H9 (cell line): Measurements from ENCODE around the gene FSTL4. TPM values are rescaled to one million over a fixed set of nuclear protein-coding genes. Genes with fewer than 3 reads are reported as not detected.

Source experiments
- DNase-seq: peaks from one replicate; pipeline ENCODE4 v3.0.0-alpha.2; 2017
- H2AFZ ChIP-seq: one replicate; pipeline ENCODE4 v1.6.1; 2013; ENCODE audit warnings: mild to moderate bottlenecking, low read length, control low read depth, moderate library complexity
- H2AK5ac ChIP-seq: 2 replicates; pipeline ENCODE4 v1.6.1; 2013; ENCODE audit warnings: low read length, control low read depth, mixed read lengths; ENCODE audit not compliant: insufficient read length
- H2BK120ac ChIP-seq: one replicate; pipeline ENCODE4 v1.6.1; 2013; ENCODE audit warnings: low read depth, mild to moderate bottlenecking, low read length, control low read depth, inconsistent platforms; ENCODE audit not compliant: poor library complexity, severe bottlenecking
- H2BK12ac ChIP-seq: 2 replicates; pipeline ENCODE4 v1.6.1; 2013; ENCODE audit warnings: low read length, control low read depth, mixed read lengths, low read depth; ENCODE audit not compliant: insufficient read length
- H2BK15ac ChIP-seq: 2 replicates; pipeline ENCODE4 v1.6.1; 2013; ENCODE audit warnings: low read depth, low read length, control low read depth
- H2BK20ac ChIP-seq: one replicate; pipeline ENCODE4 v1.6.1; 2013; ENCODE audit warnings: low read depth, mild to moderate bottlenecking, low read length, control low read depth, inconsistent platforms; ENCODE audit not compliant: poor library complexity, severe bottlenecking
- H2BK5ac ChIP-seq: 2 replicates; pipeline ENCODE4 v1.6.1; 2013; ENCODE audit warnings: low read length, control low read depth, mixed read lengths; ENCODE audit not compliant: insufficient read length
- H3K14ac ChIP-seq: 2 replicates; pipeline ENCODE4 v1.6.1; 2013; ENCODE audit warnings: low read length, control low read depth; ENCODE audit not compliant: insufficient read depth
- H3K18ac ChIP-seq: 2 replicates; pipeline ENCODE4 v1.6.1; 2013; ENCODE audit warnings: low read depth, mild to moderate bottlenecking, mixed read lengths, low read length, control low read depth; ENCODE audit not compliant: insufficient read length
- H3K23ac ChIP-seq: 2 replicates; pipeline ENCODE4 v1.6.1; 2013; ENCODE audit warnings: low read length, control low read depth, mixed read lengths, low read depth; ENCODE audit not compliant: insufficient read length
- H3K23me2 ChIP-seq: 2 replicates; pipeline ENCODE4 v1.6.1; 2013; ENCODE audit warnings: low read depth, mild to moderate bottlenecking, mixed read lengths, low read length, control low read depth; ENCODE audit not compliant: insufficient read length, poor library complexity, severe bottlenecking
- H3K27ac ChIP-seq: 2 replicates; pipeline ENCODE4 v1.5.1; 2013; ENCODE audit warnings: low read length, control low read depth, mixed read lengths, low read depth; ENCODE audit not compliant: insufficient read length
- H3K27me3 ChIP-seq: 2 replicates; pipeline ENCODE4 v1.6.1; 2013; ENCODE audit warnings: low read length, control low read depth, inconsistent platforms; ENCODE audit not compliant: insufficient read depth
- H3K4ac ChIP-seq: 2 replicates; pipeline ENCODE4 v1.6.1; 2013; ENCODE audit warnings: low read depth, mild to moderate bottlenecking, control low read depth, inconsistent platforms, low read length, moderate library complexity
- H3K4me1 ChIP-seq: 2 replicates; pipeline ENCODE4 v1.6.1; 2013; ENCODE audit warnings: low read length, control low read depth, inconsistent platforms; ENCODE audit not compliant: insufficient read depth
- H3K4me2 ChIP-seq: 2 replicates; pipeline ENCODE4 v1.6.1; 2013; ENCODE audit warnings: low read length, control low read depth, mixed read lengths; ENCODE audit not compliant: insufficient read length, insufficient read depth
- H3K56ac ChIP-seq: 2 replicates; pipeline ENCODE4 v1.6.1; 2013; ENCODE audit warnings: low read depth, mild to moderate bottlenecking, mixed read lengths, low read length, control low read depth; ENCODE audit not compliant: insufficient read length
- H3K79me1 ChIP-seq: 2 replicates; pipeline ENCODE4 v1.6.1; 2013; ENCODE audit warnings: low read depth, mild to moderate bottlenecking, moderate library complexity, low read length, control low read depth, inconsistent platforms; ENCODE audit not compliant: insufficient read depth, poor library complexity, severe bottlenecking
- H3K79me2 ChIP-seq: 2 replicates; pipeline ENCODE4 v1.6.1; 2013; ENCODE audit warnings: low read length, control low read depth, inconsistent platforms; ENCODE audit not compliant: insufficient read depth
- H3K9ac ChIP-seq: 2 replicates; pipeline ENCODE4 v1.6.1; 2013; ENCODE audit warnings: low read length, control low read depth, mixed read lengths; ENCODE audit not compliant: insufficient read length; ENCODE audit errors: extremely low read depth
- H3K9me3 ChIP-seq: one replicate; pipeline ENCODE4 v1.6.1; 2013; ENCODE audit warnings: low read depth, low read length, inconsistent platforms; ENCODE audit not compliant: control insufficient read depth
- H3T11ph ChIP-seq: one replicate; pipeline ENCODE4 v1.6.1; 2013; ENCODE audit warnings: mild to moderate bottlenecking, low read length, control low read depth, inconsistent platforms
- H4K20me1 ChIP-seq: one replicate; pipeline ENCODE4 v1.6.1; 2013; ENCODE audit not compliant: control insufficient read depth, insufficient read length, insufficient read depth
- H4K5ac ChIP-seq: 2 replicates; pipeline ENCODE4 v1.6.1; 2013; ENCODE audit warnings: low read depth, mild to moderate bottlenecking, mixed read lengths, low read length, control low read depth; ENCODE audit not compliant: insufficient read length
- H4K8ac ChIP-seq: replicated peaks from 2 replicates; pipeline ENCODE4 v1.6.1; 2013; ENCODE audit warnings: low read length, control low read depth, mixed read lengths, low read depth; ENCODE audit not compliant: insufficient read length
- H4K91ac ChIP-seq: 2 replicates; pipeline ENCODE4 v1.6.1; 2013; ENCODE audit warnings: low read depth, mild to moderate bottlenecking, moderate library complexity, mixed read lengths, low read length, control low read depth; ENCODE audit not compliant: insufficient read length
- H3K27ac Mint-ChIP-seq, 3 experiments: 2 replicates in 2 of 3; 3 replicates in 1 of 3; pipeline ENCODE4 v1.8.0; 2020 to 2021; ENCODE audit warnings: mixed read lengths in 3 of 3, mild to moderate bottlenecking in 1 of 3, moderate library complexity in 1 of 3
- H3K27me3 Mint-ChIP-seq: 2 replicates; pipeline ENCODE4 v1.8.0; 2021; ENCODE audit warnings: low read depth, mild to moderate bottlenecking, moderate library complexity, mixed read lengths
- H3K36me3 Mint-ChIP-seq, 3 experiments: 2 replicates in 2 of 3; 3 replicates in 1 of 3; pipeline ENCODE4 v1.8.0; 2020 to 2021; ENCODE audit warnings: low read depth in 3 of 3, mixed read lengths in 3 of 3; ENCODE audit not compliant: insufficient read depth in 1 of 3
- H3K4me1 Mint-ChIP-seq, 2 experiments: 2 replicates each; pipeline ENCODE4 v1.8.0; 2020; ENCODE audit warnings: mixed read lengths in 2 of 2
- H3K4me3 Mint-ChIP-seq, 2 experiments: 2 replicates in 1 of 2; 3 replicates in 1 of 2; pipeline ENCODE4 v1.8.0; 2020 to 2021; ENCODE audit warnings: mild to moderate bottlenecking in 2 of 2, mixed read lengths in 2 of 2, moderate library complexity in 1 of 2
- H3K9me3 Mint-ChIP-seq, 2 experiments: 2 replicates in 1 of 2; 3 replicates in 1 of 2; pipeline ENCODE4 v1.8.0; 2020; ENCODE audit warnings: mild to moderate bottlenecking in 2 of 2, mixed read lengths in 2 of 2, moderate library complexity in 1 of 2
- WGBS: extraction: QIAGEN DNeasy Blood & Tissue Kit; methylation state at CpG from one replicate; pipeline ENCODE4 v1.1.7; 2013; ENCODE audit warnings: missing lambda C conversion rate, low lambda C conversion rate, mixed read lengths; ENCODE audit not compliant: insufficient read length; ENCODE audit errors: extremely low coverage; 5-methylcytosine and 5-hydroxymethylcytosine counted together
- total RNA-seq: library from RNA; stranded (reverse); gene quantifications from 2 replicates; pipeline ENCODE4 v1.2.1, GENCODE V29; 2021
- TF ChIP-seq, protein P1 (sequence below): fragments of 200-600 bp; sonication (generic); conservative IDR thresholded peaks from 3 replicates; pipeline ENCODE4 v1.8.0; 2021; ENCODE audit warnings: antibody characterized with exemption, mild to moderate bottlenecking

Gene FSTL4
- total RNA-seq, 1 experiment from 2014 or later, result 5.7 TPM

DNA sequence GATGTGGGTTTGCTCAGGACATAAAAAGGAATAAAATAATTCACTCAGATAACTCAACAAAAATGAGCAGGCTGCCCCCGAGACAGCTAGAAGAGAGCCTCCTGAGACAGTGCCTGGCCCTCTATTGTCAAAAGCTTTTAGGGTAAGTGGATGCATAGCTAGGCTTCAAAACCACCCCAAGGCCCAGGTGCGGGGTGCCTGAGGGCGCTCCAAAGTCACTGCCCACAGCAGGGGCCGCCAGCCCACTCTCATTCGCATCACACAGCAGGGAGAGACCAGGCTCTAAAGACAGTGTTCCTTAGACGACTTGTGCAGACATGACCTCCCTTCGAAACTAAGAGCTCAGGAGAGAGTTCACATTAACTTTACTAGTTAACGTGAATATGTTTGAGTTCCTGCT lies 271.5 kb downstream of the FSTL4 start:
- H3T11ph ChIP-seq, result no peak overlapping the region
- no peak overlapping the region for H3K14ac ChIP-seq
- no peak overlapping the region for H2AFZ ChIP-seq
- H3K23ac ChIP-seq, result no peak overlapping the region
- no peak overlapping the region for H3K27ac Mint-ChIP-seq
- H2BK15ac ChIP-seq, result no peak overlapping the region
- H3K56ac ChIP-seq, result no peak overlapping the region
- H4K91ac ChIP-seq, result no peak overlapping the region
- no peaks in the 10 kb centered on the region for H3K79me1 ChIP-seq
- no peak overlapping the region for H3K4me3 Mint-ChIP-seq
- H3K4me2 ChIP-seq, result no peak overlapping the region
- H3K36me3 Mint-ChIP-seq, result no peaks in the 10 kb centered on the region
- no peak for DNase-seq
- H3K9me3 Mint-ChIP-seq, result peaks cover 0 to 2% of the 10 kb centered on the region in 2 experiments; a peak in 1 of 5 replicates
- H3K27ac ChIP-seq, result no peak overlapping the region
- H3K18ac ChIP-seq, result no peak overlapping the region
- H4K20me1 ChIP-seq, result no peaks in the 10 kb centered on the region
- H2BK12ac ChIP-seq, result no peak overlapping the region
- no peak overlapping the region for H4K8ac ChIP-seq
- no peaks in the 10 kb centered on the region for H3K27me3 ChIP-seq
- no peak overlapping the region for H2AK5ac ChIP-seq
- H3K23me2 ChIP-seq, result no peaks in the 10 kb centered on the region
- H3K9ac ChIP-seq, result no peak overlapping the region
- H3K27me3 Mint-ChIP-seq, result no peaks in the 10 kb centered on the region; the same call in 1 of the 2 replicates
- WGBS, result no CpG with 5 or more reads among the region's 8 CpGs
- H2BK20ac ChIP-seq, result no peak overlapping the region
- no peaks in the 10 kb centered on the region for H3K79me2 ChIP-seq
- H2BK120ac ChIP-seq, result no peak overlapping the region
- no peak overlapping the region for H2BK5ac ChIP-seq
- H4K5ac ChIP-seq, result no peak overlapping the region
- H3K4ac ChIP-seq, result no peak overlapping the region
- peaks cover 45 to 57% of the 10 kb centered on the region in 2 experiments for H3K4me1 Mint-ChIP-seq
- no peaks in the 10 kb centered on the region for H3K9me3 ChIP-seq
- TF ChIP-seq, protein P1, sequence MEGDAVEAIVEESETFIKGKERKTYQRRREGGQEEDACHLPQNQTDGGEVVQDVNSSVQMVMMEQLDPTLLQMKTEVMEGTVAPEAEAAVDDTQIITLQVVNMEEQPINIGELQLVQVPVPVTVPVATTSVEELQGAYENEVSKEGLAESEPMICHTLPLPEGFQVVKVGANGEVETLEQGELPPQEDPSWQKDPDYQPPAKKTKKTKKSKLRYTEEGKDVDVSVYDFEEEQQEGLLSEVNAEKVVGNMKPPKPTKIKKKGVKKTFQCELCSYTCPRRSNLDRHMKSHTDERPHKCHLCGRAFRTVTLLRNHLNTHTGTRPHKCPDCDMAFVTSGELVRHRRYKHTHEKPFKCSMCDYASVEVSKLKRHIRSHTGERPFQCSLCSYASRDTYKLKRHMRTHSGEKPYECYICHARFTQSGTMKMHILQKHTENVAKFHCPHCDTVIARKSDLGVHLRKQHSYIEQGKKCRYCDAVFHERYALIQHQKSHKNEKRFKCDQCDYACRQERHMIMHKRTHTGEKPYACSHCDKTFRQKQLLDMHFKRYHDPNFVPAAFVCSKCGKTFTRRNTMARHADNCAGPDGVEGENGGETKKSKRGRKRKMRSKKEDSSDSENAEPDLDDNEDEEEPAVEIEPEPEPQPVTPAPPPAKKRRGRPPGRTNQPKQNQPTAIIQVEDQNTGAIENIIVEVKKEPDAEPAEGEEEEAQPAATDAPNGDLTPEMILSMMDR, result no peak
- H3K4me1 ChIP-seq, result peaks cover 6% of the 10 kb centered on the region
